Activated T-cell treated with anti-CD3 and anti-CD28 coated beads for 4 hours (primary cell): ENCODE results near the gene ZNF786.
"Not testable (repeated sequence)": the region's sequence is repeated elsewhere in the genome, so short reads cannot be mapped to it uniquely, and the experiment has no call there.

ENCODE experiments used
- DNase-seq: peaks from one replicate; pipeline ENCODE4 v3.0.0-alpha.2; 2020

The ZNF786 gene

GRCh38 chr7:149030439-149030838 is 60.1 kb downstream of the ZNF786 start:
- DNase-seq: not testable (repeated sequence)

- peak; percentile 98 for DNase-seq
Observed at GRCh38 chr7:149028346-149029109, 62.0 kb downstream of the ZNF786 start, which contains the start of gene PDIA4. TSS of gene PDIA4 (minus strand) at chr7:149028505. CDS start at chr7:149028408, 97 bp downstream.

GRCh38 chr7:149027611-149028345 is 62.7 kb downstream of the ZNF786 start:
- no peak for DNase-seq

- no peak for DNase-seq
Observed at GRCh38 chr7:149027055-149027454, 63.5 kb downstream of the ZNF786 start.

- no peak for DNase-seq
Observed at GRCh38 chr7:149023662-149024061, 66.9 kb downstream of the ZNF786 start.

- DNase-seq: no peak
Observed at GRCh38 chr7:149022756-149023360, 67.7 kb downstream of the ZNF786 start.

GRCh38 chr7:149021725-149022062 is 68.8 kb downstream of the ZNF786 start:
- no peak for DNase-seq

GRCh38 chr7:149020483-149020882 is 70.0 kb downstream of the ZNF786 start:
- DNase-seq: no peak
